Measurements from ENCODE around the gene GEMIN7. TPM values are rescaled to one million over a fixed set of nuclear protein-coding genes. Genes with fewer than 3 reads are reported as not detected.

Gene GEMIN7
- total and polyA plus RNA-seq, 2 of the 13 experiments (the other 11 are each of a cell fraction or from before 2014, with no cell fraction given): 24.1 to 30.6 TPM

GRCh38 chr19:45130236-45130635, 51.2 kb downstream of the GEMIN7 start (continued):
- no peak for TF ChIP-seq E2F1 (CRISPR knock-in tag; IDR thresholded peaks at IDR 0.05)
- peak; percentile 57 for TF ChIP-seq PATZ1 (CRISPR knock-in tag; IDR thresholded peaks at IDR 0.05)
- no peak for TF ChIP-seq GFI1 (CRISPR knock-in tag; IDR thresholded peaks at IDR 0.05; ENCODE audit: borderline replicate concordance)
- no peak for TF ChIP-seq ZBTB4 (CRISPR knock-in tag; IDR thresholded peaks at IDR 0.05; ENCODE audit: borderline replicate concordance)
- TF ChIP-seq ZNF556 (CRISPR knock-in tag; IDR thresholded peaks at IDR 0.05; ENCODE audit: borderline replicate concordance): 0 out of 2 replicates have a peak, but pooled peaks have one; percentile 13
- TF ChIP-seq ZNF142 (CRISPR knock-in tag; IDR thresholded peaks at IDR 0.05): no peak
- TF ChIP-seq KAT8 (CRISPR knock-in tag; IDR thresholded peaks at IDR 0.05): no peak
- TF ChIP-seq ETV5 (CRISPR knock-in tag; IDR thresholded peaks at IDR 0.05; ENCODE audit: borderline replicate concordance): no peak
- TF ChIP-seq GPBP1L1 (CRISPR knock-in tag; IDR thresholded peaks at IDR 0.05): no peak
- no peak for TF ChIP-seq ZNF547 (CRISPR knock-in tag; IDR thresholded peaks at IDR 0.05)
- peak; percentile 34; the same call in 1 of the 2 replicates for TF ChIP-seq MTA1 (CRISPR knock-in tag; IDR thresholded peaks at IDR 0.05; ENCODE audit: borderline replicate concordance)
- TF ChIP-seq LCORL (IDR thresholded peaks at IDR 0.05): no peak
- peak; percentile 10; the same call in 1 of the 2 replicates for TF ChIP-seq LCORL (CRISPR knock-in tag; IDR thresholded peaks at IDR 0.05)
- TF ChIP-seq NCOR1 (IDR thresholded peaks at IDR 0.05; ENCODE audit: borderline replicate concordance, low read length): peak; percentile 59; the same call in 1 of the 2 replicates
- TF ChIP-seq ETV6 (CRISPR knock-in tag; conservative IDR thresholded peaks at IDR 0.05): no peak
